VCaP (cell line): ENCODE data around the gene APBA1.
"Not testable (repeated sequence)": the region's sequence is repeated elsewhere in the genome, so short reads cannot be mapped to it uniquely, and the experiment has no call there.

Experiments used
- H3K27ac ChIP-seq: fragments of 450-650 bp; 2 replicates; pipeline ENCODE4 v1.5.1; 2017
- TF ChIP-seq, protein P1 (sequence below): fragments of 450-650 bp; conservative IDR thresholded peaks from 2 replicates; pipeline ENCODE4 v1.5.1; 2017; ENCODE audit warnings: mild to moderate bottlenecking, moderate library complexity

APBA1 gene

GRCh38 chr9:69444021-69444420 lies 228.2 kb downstream of the APBA1 start:
- TF ChIP-seq, protein P1, sequence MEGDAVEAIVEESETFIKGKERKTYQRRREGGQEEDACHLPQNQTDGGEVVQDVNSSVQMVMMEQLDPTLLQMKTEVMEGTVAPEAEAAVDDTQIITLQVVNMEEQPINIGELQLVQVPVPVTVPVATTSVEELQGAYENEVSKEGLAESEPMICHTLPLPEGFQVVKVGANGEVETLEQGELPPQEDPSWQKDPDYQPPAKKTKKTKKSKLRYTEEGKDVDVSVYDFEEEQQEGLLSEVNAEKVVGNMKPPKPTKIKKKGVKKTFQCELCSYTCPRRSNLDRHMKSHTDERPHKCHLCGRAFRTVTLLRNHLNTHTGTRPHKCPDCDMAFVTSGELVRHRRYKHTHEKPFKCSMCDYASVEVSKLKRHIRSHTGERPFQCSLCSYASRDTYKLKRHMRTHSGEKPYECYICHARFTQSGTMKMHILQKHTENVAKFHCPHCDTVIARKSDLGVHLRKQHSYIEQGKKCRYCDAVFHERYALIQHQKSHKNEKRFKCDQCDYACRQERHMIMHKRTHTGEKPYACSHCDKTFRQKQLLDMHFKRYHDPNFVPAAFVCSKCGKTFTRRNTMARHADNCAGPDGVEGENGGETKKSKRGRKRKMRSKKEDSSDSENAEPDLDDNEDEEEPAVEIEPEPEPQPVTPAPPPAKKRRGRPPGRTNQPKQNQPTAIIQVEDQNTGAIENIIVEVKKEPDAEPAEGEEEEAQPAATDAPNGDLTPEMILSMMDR: no peak

GRCh38 chr9:69443178-69443577 lies 229.0 kb downstream of the APBA1 start:
- TF ChIP-seq, protein P1: no peak

More at GRCh38 chr9:69444021-69444420, 228.2 kb downstream of the APBA1 start:
- H3K27ac ChIP-seq: no peak overlapping the region

GRCh38 chr9:69442486-69442885 lies 229.7 kb downstream of the APBA1 start:
- no peak overlapping the region for H3K27ac ChIP-seq
- TF ChIP-seq, protein P1: no peak

More at GRCh38 chr9:69443178-69443577, 229.0 kb downstream of the APBA1 start:
- H3K27ac ChIP-seq: no peak overlapping the region

DNA sequence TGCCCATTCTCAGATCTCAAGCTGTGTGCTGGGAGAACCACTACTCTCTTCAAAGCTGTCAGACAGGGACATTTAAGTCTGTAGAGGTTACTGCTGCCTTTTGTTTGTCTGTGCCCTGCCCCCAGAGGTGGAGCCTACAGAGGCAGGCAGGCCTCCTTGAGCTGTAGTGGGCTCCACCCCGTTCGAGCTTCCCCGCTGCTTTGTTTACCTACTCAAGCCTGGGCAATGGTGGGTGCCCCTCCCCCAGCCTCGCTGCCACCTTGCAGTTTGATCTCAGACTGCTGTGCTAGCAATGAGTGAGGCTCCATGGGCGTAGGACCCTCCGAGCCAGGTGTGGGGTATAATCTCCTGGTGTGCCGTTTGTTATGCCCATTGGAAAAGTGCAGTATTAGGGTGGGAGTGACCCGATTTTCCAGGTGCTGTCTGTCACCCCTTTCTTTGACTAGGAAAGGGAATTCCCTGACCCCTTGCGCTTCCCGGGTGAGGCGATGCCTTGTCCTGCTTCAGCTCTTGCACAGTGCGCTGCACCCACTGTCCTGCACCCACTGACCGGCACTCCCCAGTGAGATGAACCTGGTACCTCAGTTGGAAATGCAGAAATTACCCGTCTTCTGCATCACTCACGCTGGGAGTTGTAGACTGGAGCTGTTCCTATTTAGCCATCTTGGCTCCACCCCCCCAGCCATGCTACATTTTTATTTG lies 231.8 kb downstream of the APBA1 start:
- not testable (repeated sequence) for H3K27ac ChIP-seq

- not testable (repeated sequence) for H3K27ac ChIP-seq
Measured at GRCh38 chr9:69439654-69440053, 232.5 kb downstream of the APBA1 start.

DNA sequence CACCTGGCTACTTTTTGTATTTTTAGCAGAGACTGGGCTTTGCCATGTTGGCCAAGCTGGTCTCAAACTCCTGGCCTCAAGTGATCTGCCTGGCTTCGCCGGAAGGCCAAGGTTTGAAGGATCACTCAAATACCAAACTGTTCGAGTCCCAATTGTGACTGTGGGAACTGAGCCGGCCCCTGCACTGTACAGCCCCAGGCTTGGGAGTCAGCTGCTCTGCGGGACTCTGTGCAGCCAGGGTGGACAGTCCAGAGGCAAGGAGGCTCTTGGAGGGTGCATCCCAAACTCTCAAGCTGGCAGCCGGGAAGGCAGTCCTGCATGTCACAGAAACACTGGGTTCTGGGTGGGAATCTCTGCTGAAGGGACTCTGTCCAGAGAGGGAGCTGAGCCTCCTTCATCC lies 238.2 kb downstream of the APBA1 start:
- TF ChIP-seq, protein P1: no peak
- H3K27ac ChIP-seq: no peak overlapping the region

GRCh38 chr9:69433392-69433791 lies 238.8 kb downstream of the APBA1 start:
- H3K27ac ChIP-seq: no peak overlapping the region

DNA sequence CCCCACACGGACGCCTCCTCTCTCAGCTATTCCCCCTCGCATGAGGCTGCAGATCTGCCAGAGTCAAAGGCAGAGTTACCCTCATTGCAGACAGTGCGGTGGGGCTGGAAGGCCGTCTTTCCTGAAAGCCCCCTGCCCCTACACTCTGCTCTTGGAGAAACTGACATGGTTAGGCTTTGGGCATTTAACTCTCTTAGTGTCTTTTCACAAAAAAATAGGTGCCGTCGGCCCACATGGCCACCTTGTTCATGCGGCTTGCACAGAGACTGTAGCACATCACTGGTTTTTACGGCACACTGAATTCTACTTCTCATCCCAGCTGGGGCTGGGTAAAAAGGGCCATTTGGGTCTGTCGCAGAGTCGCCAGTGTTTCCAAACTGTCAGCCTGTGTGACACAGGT lies 239.5 kb downstream of the APBA1 start:
- H3K27ac ChIP-seq: no peak overlapping the region
- TF ChIP-seq, protein P1: no peak

More at GRCh38 chr9:69433392-69433791, 238.8 kb downstream of the APBA1 start:
- TF ChIP-seq, protein P1: no peak

- TF ChIP-seq, protein P1: no peak
- H3K27ac ChIP-seq: no peak overlapping the region
Measured at GRCh38 chr9:69431777-69432176, 240.4 kb downstream of the APBA1 start.
